Measurements from ENCODE around the gene ATOSB.

The ATOSB gene

GRCh38 chr9:35079041-35079425, 36.6 kb downstream of the ATOSB start:
- DNase-seq (ENCODE audit: low read depth, low spot score) = no peak
- TF ChIP-seq SUZ12 (IDR thresholded peaks at IDR 0.05; ENCODE audit: extremely low read depth, insufficient read depth, insufficient read length) = no peak
- no peak for TF ChIP-seq YY1 (IDR thresholded peaks at IDR 0.05; ENCODE audit: insufficient read depth, insufficient read length)
- TF ChIP-seq ZNF274 (IDR thresholded peaks at IDR 0.05; ENCODE audit: low read depth, low read length) = no peak
- H3K36me3 ChIP-seq (ENCODE audit: insufficient read depth, insufficient read length, low read length) = peaks cover 43% of the 10 kb centered on the region
- no peaks in the 10 kb centered on the region for H3K9me3 ChIP-seq (ENCODE audit: insufficient read depth, low read length)
- peaks cover 8% of the 10 kb centered on the region for H3K4me1 ChIP-seq (ENCODE audit: insufficient read depth, insufficient read length)
- H3K4me3 ChIP-seq (ENCODE audit: insufficient read length, low read depth) = peak overlapping the region; percentile 79
- H3K9ac ChIP-seq (ENCODE audit: insufficient read length, low read depth) = peak overlapping the region; percentile 84
- H3K27me3 ChIP-seq (ENCODE audit: insufficient read depth, insufficient read length) = no peaks in the 10 kb centered on the region

DNA sequence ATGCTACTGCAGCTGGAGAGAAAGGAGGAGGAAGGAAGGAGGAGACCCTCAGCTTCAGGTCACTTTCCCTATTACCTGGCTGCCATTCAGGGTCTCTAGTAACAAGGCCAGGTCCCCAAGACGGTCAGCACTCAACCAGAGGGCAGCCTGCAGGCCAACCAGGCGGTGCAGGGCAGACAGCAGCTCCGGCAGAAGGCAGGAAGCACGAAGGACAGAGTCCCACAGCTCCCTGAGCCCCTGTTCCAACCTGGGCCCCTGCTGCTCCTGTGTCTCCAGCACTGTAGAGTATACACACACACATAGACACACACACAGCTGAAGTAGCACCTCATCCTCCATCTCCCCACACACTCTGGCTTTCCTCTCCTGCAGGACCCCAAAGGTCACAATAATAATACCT, 37.6 kb downstream of the ATOSB start:
- H3K9ac ChIP-seq (ENCODE audit: insufficient read length, low read depth) = peak overlapping the region; percentile 84
- no peaks in the 10 kb centered on the region for H3K27me3 ChIP-seq (ENCODE audit: insufficient read depth, insufficient read length)
- H3K9me3 ChIP-seq (ENCODE audit: insufficient read depth, low read length) = no peaks in the 10 kb centered on the region
- peaks cover 8% of the 10 kb centered on the region for H3K4me1 ChIP-seq (ENCODE audit: insufficient read depth, insufficient read length)
- peak overlapping the region; percentile 79 for H3K4me3 ChIP-seq (ENCODE audit: insufficient read length, low read depth)
- H3K36me3 ChIP-seq (ENCODE audit: insufficient read depth, insufficient read length, low read length) = peaks cover 53% of the 10 kb centered on the region
- no peak for DNase-seq (ENCODE audit: low read depth, low spot score)
- no peak for TF ChIP-seq YY1 (IDR thresholded peaks at IDR 0.05; ENCODE audit: insufficient read depth, insufficient read length)
- TF ChIP-seq SUZ12 (IDR thresholded peaks at IDR 0.05; ENCODE audit: extremely low read depth, insufficient read depth, insufficient read length) = no peak
- no peak for TF ChIP-seq ZNF274 (IDR thresholded peaks at IDR 0.05; ENCODE audit: low read depth, low read length)

DNA sequence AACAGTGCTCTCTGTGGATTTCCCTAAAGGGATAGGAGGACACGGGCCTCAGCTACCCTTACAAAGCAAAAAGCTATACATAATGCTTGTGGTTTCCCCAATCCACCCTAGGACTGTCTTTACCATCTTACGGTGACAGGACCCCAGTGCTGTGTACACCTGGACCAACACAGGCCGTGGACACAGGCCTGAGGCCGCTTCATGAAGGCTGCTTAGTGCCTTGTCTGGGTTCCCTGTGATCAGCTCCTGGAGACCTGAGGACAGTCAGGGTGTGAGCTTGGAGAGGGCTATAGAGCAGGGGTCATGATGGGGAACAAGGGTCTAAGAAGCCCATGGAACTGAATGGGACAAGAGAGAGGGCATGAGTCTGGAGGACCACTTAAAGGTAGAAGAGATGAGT, 38.8 kb downstream of the ATOSB start:
- peaks cover 8% of the 10 kb centered on the region for H3K4me1 ChIP-seq (ENCODE audit: insufficient read depth, insufficient read length)
- H3K9me3 ChIP-seq (ENCODE audit: insufficient read depth, low read length) = no peaks in the 10 kb centered on the region
- H3K9ac ChIP-seq (ENCODE audit: insufficient read length, low read depth) = no peak overlapping the region
- no peak for DNase-seq (ENCODE audit: low read depth, low spot score)
- no peaks in the 10 kb centered on the region for H3K27me3 ChIP-seq (ENCODE audit: insufficient read depth, insufficient read length)
- peaks cover 54% of the 10 kb centered on the region for H3K36me3 ChIP-seq (ENCODE audit: insufficient read depth, insufficient read length, low read length)
- TF ChIP-seq ZNF274 (IDR thresholded peaks at IDR 0.05; ENCODE audit: low read depth, low read length) (no peak), SUZ12 (IDR thresholded peaks at IDR 0.05; ENCODE audit: extremely low read depth, insufficient read depth, insufficient read length) (no peak), YY1 (IDR thresholded peaks at IDR 0.05; ENCODE audit: insufficient read depth, insufficient read length) (no peak)
- no peak overlapping the region for H3K4me3 ChIP-seq (ENCODE audit: insufficient read length, low read depth)

DNA sequence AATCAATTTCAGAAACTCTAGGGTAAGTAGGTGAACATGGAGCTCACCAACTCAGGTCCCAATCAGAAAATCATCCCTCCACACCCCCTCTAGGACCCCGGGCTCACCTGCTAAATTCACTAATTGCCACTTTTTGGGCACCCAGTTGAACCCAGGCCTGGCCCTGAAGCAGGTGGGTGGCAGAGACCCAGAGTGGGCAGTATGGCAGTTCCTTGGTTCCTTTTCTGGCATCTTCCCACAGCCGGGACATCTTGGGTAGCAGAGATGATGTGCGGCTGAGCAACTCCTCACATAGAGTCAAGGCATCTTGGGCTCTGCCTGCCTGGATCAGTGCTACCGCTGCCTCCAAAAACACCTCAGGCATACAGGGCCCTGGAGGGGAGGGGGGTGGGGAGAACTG, 40.3 kb downstream of the ATOSB start:
- H3K9me3 ChIP-seq (ENCODE audit: insufficient read depth, low read length) = no peaks in the 10 kb centered on the region
- no peak overlapping the region for H3K4me3 ChIP-seq (ENCODE audit: insufficient read length, low read depth)
- no peak for DNase-seq (ENCODE audit: low read depth, low spot score)
- H3K27me3 ChIP-seq (ENCODE audit: insufficient read depth, insufficient read length) = no peaks in the 10 kb centered on the region
- TF ChIP-seq ZNF274 (IDR thresholded peaks at IDR 0.05; ENCODE audit: low read depth, low read length) (no peak), YY1 (IDR thresholded peaks at IDR 0.05; ENCODE audit: insufficient read depth, insufficient read length) (no peak), SUZ12 (IDR thresholded peaks at IDR 0.05; ENCODE audit: extremely low read depth, insufficient read depth, insufficient read length) (no peak)
- H3K4me1 ChIP-seq (ENCODE audit: insufficient read depth, insufficient read length) = peaks cover 6% of the 10 kb centered on the region
- no peak overlapping the region for H3K9ac ChIP-seq (ENCODE audit: insufficient read length, low read depth)
- peaks cover 67% of the 10 kb centered on the region for H3K36me3 ChIP-seq (ENCODE audit: insufficient read depth, insufficient read length, low read length)

- H3K9ac ChIP-seq (ENCODE audit: insufficient read length, low read depth) = no peak overlapping the region
- TF ChIP-seq YY1 (IDR thresholded peaks at IDR 0.05; ENCODE audit: insufficient read depth, insufficient read length) (no peak), ZNF274 (IDR thresholded peaks at IDR 0.05; ENCODE audit: low read depth, low read length) (no peak), SUZ12 (IDR thresholded peaks at IDR 0.05; ENCODE audit: extremely low read depth, insufficient read depth, insufficient read length) (no peak)
Observed at GRCh38 chr9:35074791-35075190, 40.9 kb downstream of the ATOSB start.

DNA sequence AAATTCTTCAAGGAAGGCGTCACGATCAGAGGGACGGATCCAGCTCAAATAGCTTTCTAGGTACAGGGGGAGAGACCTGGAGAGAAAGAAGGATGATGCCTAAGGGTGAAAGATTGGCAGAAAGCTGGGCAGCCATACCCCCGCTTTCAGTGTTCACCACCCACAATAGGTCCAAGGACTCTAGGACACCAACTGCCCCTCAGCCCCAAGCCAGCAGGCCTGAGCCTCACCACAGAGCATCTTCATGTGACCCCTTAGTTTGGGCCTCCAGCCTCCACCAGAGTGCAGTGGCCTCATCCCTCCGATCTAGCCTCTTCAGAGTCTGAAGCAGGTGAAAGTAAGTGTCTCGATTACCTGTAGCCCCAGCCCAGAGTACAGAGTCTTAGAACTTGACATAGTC, 41.5 kb downstream of the ATOSB start:
- Histone ChIP-seq H3K36me3 (ENCODE audit: insufficient read depth, insufficient read length, low read length) (peaks cover 77% of the 10 kb centered on the region), H3K4me1 (ENCODE audit: insufficient read depth, insufficient read length) (peaks cover 12% of the 10 kb centered on the region), H3K9me3 (ENCODE audit: insufficient read depth, low read length) (no peaks in the 10 kb centered on the region), H3K27me3 (ENCODE audit: insufficient read depth, insufficient read length) (no peaks in the 10 kb centered on the region), H3K9ac (ENCODE audit: insufficient read length, low read depth) (no peak overlapping the region), H3K4me3 (ENCODE audit: insufficient read length, low read depth) (no peak overlapping the region)
- no peak for TF ChIP-seq ZNF274 (IDR thresholded peaks at IDR 0.05; ENCODE audit: low read depth, low read length)
- no peak for TF ChIP-seq SUZ12 (IDR thresholded peaks at IDR 0.05; ENCODE audit: extremely low read depth, insufficient read depth, insufficient read length)
- TF ChIP-seq YY1 (IDR thresholded peaks at IDR 0.05; ENCODE audit: insufficient read depth, insufficient read length) = no peak
- DNase-seq (ENCODE audit: low read depth, low spot score) = no peak

More at GRCh38 chr9:35074791-35075190, 40.9 kb downstream of the ATOSB start:
- H3K9me3 ChIP-seq (ENCODE audit: insufficient read depth, low read length) = no peaks in the 10 kb centered on the region
- H3K4me1 ChIP-seq (ENCODE audit: insufficient read depth, insufficient read length) = peaks cover 11% of the 10 kb centered on the region
- no peak for DNase-seq (ENCODE audit: low read depth, low spot score)
- H3K4me3 ChIP-seq (ENCODE audit: insufficient read length, low read depth) = no peak overlapping the region
- no peaks in the 10 kb centered on the region for H3K27me3 ChIP-seq (ENCODE audit: insufficient read depth, insufficient read length)
- H3K36me3 ChIP-seq (ENCODE audit: insufficient read depth, insufficient read length, low read length) = peaks cover 73% of the 10 kb centered on the region

GRCh38 chr9:35073279-35073612, 42.4 kb downstream of the ATOSB start:
- peaks cover 84% of the 10 kb centered on the region for H3K36me3 ChIP-seq (ENCODE audit: insufficient read depth, insufficient read length, low read length)
- H3K4me3 ChIP-seq (ENCODE audit: insufficient read length, low read depth) = no peak overlapping the region
- H3K27me3 ChIP-seq (ENCODE audit: insufficient read depth, insufficient read length) = no peaks in the 10 kb centered on the region
- H3K4me1 ChIP-seq (ENCODE audit: insufficient read depth, insufficient read length) = peaks cover 10% of the 10 kb centered on the region
- no peaks in the 10 kb centered on the region for H3K9me3 ChIP-seq (ENCODE audit: insufficient read depth, low read length)
- no peak for TF ChIP-seq SUZ12 (IDR thresholded peaks at IDR 0.05; ENCODE audit: extremely low read depth, insufficient read depth, insufficient read length)
- no peak for TF ChIP-seq ZNF274 (IDR thresholded peaks at IDR 0.05; ENCODE audit: low read depth, low read length)
- no peak for TF ChIP-seq YY1 (IDR thresholded peaks at IDR 0.05; ENCODE audit: insufficient read depth, insufficient read length)
- H3K9ac ChIP-seq (ENCODE audit: insufficient read length, low read depth) = no peak overlapping the region
- DNase-seq (ENCODE audit: low read depth, low spot score) = no peak

Data from NT2/D1 (cell line).